GM18870 (cell line): Measurements from ENCODE around the gene BCAN.

Source experiments
- ATAC-seq: cut with Tn5 transposase; IDR thresholded peaks from one replicate; pipeline ENCODE4 v1.9.1; 2021; ENCODE audit warnings: moderate library complexity; ENCODE audit not compliant: unreplicated experiment

The BCAN gene

DNA sequence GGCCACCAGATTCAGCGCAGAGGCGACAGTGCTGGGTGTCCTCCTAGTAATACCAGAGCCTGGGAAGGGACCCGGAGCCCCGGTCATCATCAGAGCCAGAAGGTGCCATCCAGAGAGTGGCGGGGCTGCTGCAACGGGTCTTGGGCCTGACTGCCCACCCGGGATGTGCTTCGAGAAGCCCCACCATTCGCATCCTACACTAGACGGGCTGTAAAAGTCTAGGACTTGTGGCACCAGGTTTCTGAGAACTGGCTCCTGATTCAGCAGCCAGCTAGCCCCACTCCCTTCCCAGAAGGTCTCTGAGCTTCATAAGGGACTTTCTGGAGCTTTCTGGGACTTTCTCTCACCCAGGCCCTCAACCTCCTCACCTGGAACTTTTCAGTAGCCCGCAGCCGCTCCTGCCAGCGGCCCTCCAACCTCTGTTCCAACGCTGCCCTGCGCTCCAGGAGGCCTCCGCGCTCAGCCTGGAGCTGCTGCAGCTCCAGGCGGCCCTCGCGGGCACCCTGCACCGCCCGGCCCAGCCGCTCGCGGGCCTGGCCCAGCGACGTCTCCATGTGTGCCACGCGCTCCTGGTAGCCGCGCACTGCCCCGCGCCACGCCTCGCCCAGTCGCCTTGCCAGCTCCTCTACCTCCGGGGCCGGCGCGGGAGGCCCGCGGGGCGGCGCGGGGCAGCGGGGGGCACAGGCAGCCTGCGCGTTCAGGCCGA lies 34.4 kb downstream of the BCAN start:
- ATAC-seq, result no peak

DNA sequence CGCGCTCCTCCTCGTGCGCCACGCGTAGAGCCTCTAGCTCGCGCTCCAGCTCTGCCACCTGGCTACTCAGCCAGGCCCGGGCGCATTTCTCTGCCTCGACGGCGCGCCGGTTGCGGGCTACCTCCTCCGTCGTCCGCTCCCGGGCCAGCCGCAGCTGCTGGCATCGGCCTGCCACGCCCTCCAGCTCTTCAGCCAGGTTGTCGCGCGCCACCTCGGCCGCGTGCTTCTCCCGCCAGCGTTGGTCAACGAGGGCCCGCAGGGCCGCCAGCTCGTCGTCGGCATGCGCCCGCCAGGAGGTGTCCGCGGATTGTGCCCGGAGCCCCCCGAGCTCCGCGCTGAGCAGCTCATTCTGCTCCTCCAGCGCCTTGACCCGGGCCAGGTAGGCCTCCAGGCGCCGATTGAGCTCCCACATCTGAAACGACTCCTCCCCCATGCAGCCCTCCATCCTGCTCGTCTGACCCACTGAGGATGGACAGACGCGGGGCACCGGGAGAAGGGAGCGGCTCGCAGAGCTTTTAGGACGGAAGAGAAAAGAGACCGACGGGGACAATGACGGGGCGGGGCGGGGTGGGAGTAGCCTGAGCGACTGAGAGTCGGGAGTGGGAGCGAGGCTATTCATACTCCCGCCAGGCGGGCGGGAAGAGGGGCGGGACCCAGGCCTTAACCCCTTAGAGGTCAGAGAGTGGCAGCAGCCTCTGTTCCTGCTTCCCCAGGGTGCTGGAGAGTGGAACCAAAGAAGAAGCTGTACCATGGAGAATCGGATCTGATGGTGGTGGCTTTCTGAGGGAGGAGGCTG lies 35.1 kb downstream of the BCAN start, which contains the start of gene NES:
NES (minus strand) TSS at position 588 of the 796 bp plus-strand sequence; CDS start at position 445, 143 bp downstream.
- ATAC-seq, result no peak

DNA sequence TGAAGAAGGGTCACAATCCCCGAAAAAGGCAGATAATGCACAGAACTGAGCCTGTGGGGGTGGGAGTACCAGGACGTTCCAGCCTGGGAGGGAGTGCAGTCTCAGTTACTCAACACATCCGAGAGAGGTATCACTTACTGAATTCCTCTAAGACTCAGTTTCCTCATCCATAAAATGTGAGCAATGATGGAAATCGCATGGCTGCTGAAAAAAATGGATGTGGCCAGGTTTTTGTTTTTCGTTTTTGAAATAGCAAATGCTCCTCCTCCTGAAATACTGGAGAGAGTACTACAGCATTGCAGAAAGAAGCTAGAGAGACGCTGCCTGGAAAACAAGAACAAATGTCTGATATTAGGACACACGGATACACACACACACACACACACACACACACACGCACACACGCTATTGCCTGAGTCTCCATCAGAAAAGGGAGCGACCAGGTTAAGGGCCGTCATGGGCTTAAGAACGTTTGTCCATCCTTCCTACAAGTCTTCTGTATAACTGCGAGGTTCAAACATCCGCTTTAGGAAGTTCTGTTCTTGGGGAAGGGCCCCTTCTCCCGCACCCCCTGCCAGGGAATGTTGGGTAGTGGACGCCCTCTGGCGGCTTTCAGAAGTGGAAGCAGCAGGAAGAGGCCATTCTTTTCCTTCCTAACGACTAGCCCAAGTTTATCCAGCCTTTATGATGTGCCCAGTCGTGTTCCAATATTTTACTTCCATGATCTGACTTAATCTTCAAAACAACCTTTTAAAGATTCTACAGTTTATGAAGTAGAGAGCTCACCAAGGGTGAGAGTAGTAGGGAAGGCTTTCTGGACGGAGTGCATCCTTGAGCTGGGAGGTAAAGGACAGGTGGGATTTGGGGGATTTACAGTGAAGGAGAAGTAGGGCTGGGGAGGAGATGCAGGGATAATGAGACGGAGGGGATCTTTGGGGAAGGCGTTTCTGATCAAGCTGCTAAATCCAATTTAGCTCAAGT lies 36.0 kb downstream of the BCAN start:
- ATAC-seq, result no peak

DNA sequence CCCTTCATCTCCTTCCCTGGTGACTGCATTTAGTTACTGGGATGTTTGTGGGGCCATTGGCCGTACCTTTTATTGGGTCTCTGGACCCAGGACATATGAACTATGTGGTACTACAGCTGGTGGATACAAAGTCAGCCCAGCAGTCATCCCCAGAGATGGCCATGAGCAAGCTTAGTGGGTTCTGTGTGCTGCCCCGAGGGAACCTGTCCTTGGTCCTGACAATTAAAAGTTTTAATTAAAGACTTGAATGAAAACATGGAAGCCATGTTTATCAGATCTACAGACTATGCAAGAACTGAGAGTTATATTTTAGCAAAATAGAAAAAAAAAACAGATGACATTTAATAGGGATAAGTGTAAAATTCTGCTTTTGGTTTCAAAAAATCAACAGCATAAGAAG lies 38.1 kb downstream of the BCAN start:
- no peak for ATAC-seq

DNA sequence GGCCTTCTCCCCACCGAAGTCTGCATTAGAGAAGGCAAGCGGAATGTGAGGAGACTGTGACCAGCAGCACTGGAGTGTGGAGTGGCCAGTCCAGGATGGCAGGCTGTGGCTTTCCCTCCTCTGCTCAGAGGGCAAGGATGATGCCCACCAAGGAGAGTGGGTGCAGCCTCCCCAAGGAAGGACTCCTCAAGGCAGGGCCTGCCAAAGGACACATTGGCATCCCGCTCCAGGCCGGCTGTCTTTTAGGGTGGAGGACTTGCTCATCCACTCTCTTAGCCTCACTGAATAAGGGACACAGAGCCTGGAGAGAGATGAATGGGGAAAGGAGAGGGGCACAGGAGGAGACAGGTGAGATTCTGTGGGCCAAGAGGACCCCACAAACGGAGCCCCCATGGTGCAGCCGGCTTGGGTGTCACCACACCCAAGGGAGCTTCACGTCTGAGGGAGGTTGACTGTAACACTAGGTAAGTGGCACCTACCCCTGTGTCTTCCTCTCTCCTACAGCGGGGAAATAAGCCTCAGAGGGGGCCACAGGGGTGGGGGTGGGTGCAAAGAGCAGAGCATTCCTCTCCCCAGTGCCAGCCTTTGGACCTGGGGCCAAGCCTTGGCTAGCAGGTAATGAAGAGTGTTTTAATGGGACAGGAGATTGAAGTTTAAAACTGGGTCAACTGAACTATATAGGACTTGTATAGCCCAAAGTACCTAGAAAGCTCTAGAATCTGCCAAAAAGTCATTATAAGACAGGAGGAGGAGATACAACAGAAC lies 39.5 kb downstream of the BCAN start:
- ATAC-seq, result no peak

DNA sequence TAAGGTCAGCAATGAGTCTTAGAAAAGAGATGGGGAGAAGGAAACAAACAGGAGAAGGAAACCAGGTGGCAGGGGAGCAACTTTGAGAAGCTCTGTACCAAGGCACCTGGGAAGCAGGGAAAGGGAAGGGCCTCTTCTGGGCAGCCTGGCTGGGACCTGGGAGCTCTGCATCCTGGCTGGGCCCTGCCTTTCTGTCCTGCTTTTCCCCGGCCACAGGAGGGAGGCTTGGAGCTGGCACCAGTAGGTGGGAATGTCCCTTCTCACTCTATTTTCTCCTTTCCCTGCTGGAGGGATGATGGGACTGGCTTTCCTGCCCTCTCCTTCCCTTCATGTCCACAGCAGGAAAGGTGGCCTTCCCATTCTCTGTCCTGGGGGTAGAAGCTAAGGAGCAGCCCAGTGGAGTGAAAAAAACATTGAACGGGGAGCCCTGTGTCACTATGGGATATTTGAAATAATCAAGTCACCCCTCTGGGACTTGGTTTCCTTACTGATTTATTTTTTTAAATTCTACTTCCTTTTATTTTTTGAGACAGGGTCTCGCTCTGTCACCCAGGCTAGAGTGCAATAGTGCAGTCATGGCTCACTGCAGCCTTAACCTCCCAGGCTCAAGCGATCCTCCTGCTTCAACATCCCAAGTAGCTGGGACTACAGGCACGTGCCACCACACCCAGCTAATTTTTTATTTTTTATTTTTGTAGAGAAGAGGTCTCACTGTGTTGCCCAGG lies 40.4 kb downstream of the BCAN start:
- ATAC-seq, result no peak

DNA sequence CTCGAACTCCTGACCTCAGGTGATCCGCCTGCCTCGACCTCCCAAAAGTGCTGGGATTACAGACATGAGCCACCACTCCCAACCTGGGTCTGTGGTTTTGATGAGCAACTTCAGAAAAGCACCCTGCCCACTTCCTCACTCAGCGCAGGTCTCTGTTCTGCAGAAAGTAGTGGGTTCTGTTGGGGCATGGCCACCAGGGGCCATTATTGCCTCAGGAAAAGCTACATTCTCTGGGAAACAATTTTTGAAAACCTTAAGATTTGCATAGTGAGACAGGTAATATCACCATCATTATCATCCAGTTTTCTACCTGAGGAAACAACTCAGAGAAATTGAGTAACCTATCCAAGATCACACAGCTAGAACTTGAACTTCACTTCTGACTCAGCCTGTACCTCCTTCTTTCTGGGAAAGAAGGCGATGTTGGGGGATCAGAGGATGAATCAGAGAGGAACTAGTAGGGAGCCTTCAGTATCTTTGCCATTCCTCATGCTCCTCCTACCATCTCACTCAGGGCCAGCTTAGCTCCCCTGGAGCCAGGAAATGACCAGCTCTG lies 42.4 kb downstream of the BCAN start:
- ATAC-seq, result no peak

DNA sequence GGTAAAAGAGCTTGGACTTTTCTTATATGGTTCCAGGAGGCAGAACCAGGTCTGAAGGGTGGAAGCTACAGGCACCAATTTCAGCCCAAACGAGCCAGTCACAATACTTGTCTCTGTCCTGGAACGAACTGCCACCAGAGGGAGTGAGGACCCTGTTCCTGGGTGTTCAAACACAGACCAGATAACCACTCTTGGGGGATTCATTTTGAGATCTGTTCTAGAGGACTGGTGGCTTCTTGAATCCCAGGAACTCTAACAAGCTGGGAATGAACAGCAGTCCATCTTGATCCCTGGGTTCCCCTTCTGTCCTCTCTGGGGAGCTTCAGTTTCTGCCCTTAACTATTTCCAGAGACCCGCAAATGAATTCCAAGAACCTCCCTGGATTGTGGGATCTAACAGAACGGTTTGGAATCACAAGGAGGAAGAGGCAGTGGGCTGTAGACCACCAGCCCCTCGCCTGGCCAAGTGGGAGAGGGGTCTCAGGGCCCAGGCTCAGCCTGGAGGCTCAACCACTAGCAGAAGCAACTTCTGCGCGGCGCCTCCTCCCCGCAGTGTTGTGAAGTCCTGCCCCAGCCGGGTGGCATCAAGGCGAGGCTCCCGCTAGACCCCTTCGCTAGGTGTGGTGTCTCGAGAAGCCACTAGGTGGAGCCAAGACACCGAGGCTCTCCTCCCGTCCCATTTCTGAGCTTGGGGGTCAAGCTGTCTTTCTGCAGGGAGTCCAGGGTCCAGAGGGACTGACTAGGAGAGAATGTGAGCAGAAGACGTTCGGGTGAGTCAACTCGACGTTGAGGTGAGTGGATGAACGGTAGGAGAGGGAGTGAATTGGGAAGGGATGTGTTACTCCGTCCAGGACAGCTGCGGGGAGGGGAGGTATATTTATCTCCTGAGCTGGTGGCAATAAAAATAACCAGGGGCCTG lies 47.4 kb downstream of the BCAN start:
- ATAC-seq, result no peak

DNA sequence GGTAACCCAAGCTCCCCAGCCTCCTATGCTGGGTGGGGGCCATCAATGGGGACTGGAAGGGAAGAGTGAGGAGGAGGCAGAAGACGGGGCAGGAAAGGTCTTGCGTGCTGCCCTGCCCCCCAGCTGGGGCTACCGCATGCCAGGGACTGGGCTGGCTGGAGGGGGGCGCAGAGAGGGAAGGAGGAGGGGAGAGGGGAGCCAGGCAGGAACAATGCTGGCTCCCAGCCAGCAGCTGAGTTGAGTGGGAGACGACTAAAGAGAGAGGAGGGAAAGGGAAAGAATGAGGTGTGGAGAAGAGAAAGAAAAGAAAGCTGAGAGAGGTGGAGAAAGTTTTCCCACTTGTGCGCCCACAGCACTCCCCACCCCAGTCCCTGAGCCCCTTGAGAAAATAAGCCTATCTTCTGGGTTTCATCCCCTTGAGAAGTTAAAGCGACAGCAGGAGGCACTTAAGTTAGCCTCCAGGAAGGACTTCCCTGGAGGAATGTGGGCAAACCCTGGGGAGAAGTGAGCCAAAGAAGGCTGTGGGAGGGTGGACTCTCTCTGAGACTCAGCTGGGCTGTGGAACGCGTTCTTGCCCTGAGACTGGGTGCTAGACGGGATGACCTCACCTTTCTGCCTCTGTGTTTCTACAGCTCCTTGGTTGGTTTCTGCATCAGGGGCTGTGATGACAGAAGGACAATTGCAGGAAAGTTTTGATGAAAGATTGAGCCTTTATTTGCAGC lies 48.2 kb downstream of the BCAN start:
- ATAC-seq, result no peak

DNA sequence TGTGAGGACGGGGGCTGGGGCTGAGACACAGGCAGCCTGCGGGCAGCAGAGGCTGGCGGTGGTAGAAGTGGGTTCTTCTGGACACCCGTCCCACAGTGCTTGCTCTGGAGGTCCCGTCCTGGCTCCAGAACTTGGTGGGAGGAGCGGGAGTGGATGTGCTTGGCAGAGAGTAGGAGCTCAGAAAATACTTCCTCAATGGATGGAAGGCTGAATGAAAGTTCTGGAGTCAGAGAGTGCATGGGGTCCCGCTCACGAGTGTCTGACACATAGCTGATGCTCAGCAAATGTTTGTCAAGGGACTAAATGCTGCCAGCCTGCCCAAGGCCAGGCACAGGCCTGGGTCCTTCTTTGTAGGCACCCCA lies 48.7 kb downstream of the BCAN start:
- no peak for ATAC-seq

DNA sequence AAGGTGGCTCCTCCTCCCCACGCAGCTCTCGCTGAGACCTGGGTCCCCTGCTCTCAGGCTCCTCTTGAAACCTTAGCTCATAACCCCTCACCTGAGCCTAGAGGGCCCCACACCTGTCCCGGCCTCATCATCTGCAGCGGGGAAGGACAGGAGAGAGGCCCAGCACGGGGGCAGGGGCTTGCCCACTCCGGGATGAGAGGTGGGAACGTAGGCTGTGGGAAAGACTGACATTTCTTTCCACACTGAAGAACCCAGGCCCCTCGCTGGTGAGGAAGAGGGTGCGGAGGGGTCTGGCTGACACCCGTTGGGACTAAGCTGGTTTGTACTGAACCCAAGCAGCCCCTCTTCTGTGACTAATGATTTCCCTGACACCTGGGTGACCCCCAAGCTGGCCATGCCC lies 49.3 kb downstream of the BCAN start:
- ATAC-seq, result no peak

DNA sequence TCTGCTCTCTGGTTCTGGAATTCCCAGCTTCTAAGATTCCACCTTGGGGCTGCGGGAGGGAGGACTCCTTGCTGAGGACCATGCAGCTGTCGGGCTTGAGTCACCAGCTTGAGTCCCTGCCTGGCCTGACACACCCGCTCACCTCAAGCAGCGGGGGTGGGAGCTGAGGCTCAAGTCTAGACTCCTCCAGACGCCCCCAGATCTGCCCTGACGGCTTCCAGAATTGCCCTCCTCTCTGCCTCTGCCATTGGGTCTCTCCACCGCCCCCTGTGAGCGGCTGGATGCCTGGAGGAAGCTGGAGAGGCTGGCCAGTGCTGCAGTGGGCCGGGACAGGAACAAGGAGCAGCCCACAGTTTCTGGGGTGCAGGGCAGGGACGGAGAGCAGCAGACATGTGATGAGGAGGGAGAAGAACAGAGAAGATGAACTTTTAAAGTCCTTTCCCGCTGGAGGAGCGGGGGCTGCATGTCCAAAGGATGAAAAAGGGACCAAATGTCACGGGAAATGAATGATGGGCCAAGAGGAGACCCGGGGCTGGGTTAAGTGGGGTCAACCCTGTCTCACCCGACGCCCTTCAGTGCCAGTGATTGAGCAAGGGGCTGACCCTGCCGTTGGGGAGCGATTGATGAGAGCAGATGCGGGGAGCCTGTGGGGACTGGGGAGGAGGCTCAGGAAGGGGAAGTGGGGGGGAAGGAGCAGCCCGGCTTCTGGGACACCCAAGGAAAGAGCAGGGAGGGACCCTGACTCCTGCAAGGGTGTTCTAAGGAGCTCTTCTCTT lies 49.9 kb downstream of the BCAN start:
- no peak for ATAC-seq

DNA sequence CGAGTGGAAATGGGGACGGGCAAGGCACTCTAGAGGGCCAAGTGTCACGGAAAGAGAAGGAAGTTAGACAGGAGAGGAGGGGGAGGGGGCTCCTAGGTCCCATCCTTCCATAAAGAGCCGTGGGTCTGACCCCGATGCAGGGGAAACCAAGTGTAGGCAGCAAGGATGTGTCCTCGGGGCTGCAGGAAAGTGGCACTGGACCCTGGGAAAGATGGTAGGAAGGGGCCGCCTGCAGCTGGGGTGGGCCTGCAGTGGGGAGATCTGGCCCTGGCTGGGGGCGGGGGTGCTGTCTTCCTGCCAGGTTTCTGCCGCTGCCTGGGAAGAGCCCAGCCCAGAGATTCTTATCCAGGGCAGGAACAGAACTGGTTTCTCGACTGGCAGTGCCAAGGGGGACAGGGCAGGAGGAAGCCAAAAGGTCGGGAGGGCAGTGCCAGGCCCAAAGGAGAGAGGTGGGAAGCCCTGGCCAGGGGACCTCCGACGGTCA lies 50.6 kb downstream of the BCAN start:
- ATAC-seq, result no peak

DNA sequence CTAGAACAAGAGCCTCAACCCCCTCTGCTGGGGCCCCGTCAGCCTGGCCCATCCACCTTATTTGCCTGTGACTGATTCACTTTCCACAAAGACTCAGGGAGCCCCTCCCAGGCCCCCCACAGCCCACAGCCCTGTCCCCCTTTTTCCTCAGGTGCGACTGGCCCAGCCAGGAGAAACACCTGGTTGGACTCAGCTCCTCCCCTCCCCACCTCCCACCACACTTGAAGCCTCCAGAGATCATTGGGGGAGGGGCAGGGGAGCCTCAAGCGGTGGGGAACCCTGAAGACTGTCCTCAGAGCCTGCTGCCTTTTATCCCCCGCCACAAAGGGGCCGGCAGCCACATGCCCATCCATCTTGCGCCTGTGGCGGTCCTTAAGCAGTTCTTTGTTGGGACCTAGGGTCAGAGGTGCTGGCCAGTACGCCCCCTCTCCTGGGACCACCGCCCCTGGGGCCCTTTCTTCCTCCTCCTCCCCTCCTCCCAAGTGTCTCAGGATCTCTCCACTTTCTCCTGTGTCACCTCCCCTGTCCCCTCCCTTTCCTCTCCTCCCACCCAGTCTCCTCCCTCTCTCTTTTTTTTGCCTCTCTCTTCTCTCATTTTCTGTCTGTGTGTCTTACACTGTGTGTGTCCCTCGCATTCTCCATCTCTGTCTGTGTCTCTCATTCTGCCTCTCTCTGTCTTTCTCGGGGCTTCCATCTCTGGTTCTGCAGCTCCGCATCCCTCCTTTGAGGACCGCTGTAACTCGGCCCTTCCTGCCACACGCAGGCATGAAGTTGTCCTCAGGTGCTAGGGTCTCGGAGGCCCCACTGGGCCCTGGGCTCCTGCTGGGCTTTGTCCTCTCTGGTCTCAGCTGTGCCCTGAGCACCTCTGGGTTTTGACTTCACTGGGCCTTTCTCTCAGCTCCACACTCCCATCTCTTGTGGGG lies 51.3 kb downstream of the BCAN start:
- no peak for ATAC-seq

DNA sequence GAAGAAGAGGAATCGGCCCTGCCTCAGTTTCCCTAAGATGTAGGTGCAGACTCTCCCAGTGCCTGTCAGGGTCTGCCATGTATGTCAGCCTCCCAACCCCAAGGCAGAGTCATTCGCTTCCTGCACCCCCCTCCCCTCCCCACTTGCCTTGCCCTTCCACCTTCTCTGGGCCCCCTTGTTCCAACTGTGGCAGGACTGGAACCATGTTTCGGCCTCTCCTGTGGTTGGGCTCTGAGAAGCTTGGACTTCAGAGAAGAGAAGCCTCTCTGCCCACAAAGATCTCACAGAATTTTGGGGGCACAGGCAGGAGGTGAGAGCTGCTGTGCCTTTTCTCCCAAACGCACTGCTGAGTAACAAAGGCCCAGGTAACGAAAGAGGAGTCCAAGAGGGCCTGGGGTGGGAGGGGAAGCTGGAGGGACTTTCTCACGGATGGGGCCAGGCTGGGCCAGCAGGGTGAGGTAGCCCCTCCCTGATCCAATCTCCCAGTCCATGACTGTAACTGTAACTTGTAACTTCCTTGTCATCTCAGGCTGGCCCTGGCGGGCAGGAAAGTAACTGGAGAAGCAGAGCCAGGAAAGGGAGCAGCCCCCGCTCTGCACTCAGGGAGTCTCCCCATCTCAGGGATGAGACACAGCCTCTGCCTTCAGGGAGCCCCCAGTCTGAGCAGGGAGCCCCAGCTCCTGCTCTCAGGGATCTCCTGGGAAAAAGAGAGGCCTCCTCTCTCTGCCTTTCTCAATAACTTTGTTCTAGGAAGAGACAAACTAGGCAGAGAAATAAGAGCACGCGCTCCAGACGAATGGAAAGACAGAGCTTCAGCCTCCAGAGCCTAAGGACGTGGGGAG lies 52.2 kb downstream of the BCAN start:
- ATAC-seq, result no peak
